Measurements from ENCODE around the gene RAB6C. TPM values are rescaled to one million over a fixed set of nuclear protein-coding genes. Genes with fewer than 3 reads are reported as not detected.
"Not testable (repeated sequence)": the region's sequence is repeated elsewhere in the genome, so short reads cannot be mapped to it uniquely, and the experiment has no call there.

RAB6C gene
- total RNA-seq (ENCODE audit: low replicate concordance), result not detected in 2 replicates

DNA sequence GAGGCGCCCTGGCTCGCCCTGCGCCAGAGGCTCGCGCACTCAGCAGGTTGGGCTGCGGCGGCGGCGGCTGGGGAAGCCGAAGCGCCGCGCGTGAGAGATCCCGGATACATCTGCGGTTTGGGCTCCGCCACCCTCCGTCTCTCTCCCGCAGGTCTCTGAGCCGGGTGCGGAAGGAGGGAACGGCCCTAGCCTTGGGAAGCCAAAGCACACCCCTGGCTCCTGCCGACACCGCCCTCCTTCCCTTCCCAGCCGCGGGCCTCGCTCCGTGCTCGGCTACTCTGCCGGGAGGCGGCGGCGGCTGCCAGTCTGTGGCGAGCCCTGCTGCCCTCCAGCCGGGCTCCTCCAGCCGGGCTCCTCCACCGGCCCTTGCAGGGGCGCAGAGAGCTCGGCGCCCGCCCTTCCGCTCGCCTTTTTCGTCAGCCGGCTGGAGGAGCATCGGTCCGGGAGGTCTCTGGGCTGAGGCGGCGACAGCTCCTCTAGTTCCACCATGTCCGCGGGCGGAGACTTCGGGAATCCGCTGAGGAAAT is at the start of gene RAB6C:
TSS of gene RAB6C (plus strand) at position 38 of the 527 bp plus-strand sequence. CDS start at position 488, 450 bp downstream.
- not testable (repeated sequence) for DNase-seq (ENCODE audit: low read depth)
- H3K4me3 ChIP-seq (ENCODE audit: low read depth, low read length), result peak within 1 kb of the TSS; percentile 53

DNA sequence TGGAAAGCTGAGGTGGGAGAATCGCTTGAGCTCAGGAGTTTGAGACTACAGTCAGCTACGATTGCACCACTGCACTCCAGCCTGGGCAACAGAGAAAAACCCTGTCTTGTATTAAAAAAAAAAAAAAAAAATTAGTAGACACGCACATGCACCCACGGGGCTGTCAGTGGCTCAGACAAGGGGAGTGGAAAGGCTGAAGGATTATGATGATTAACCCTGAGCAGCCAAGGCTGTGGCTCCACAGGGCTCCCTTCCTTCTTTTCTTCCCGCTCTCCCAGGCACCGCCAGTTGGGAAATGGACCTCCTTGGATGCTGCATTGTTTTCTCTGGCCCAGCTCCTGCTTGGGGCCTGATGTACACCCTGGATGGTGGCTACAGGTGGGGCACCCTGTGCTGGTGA is 49.0 kb upstream of the RAB6C start:
- no peak for TF ChIP-seq CTCF (IDR thresholded peaks at IDR 0.05; ENCODE audit: insufficient read depth, low read length)
- H3K4me3 ChIP-seq (ENCODE audit: low read depth, low read length), result no peak overlapping the region
- DNase-seq (ENCODE audit: low read depth), result peak; percentile 6

GRCh38 chr2:129933387-129933786 is 46.1 kb upstream of the RAB6C start:
- DNase-seq (ENCODE audit: low read depth); H3K4me3 ChIP-seq (ENCODE audit: low read depth, low read length): not testable (repeated sequence)

GRCh38 chr2:129934044-129934822 is 45.2 kb upstream of the RAB6C start:
- DNase-seq (ENCODE audit: low read depth), result no peak
- peak overlapping the region; percentile 17 for H3K4me3 ChIP-seq (ENCODE audit: low read depth, low read length)

DNA sequence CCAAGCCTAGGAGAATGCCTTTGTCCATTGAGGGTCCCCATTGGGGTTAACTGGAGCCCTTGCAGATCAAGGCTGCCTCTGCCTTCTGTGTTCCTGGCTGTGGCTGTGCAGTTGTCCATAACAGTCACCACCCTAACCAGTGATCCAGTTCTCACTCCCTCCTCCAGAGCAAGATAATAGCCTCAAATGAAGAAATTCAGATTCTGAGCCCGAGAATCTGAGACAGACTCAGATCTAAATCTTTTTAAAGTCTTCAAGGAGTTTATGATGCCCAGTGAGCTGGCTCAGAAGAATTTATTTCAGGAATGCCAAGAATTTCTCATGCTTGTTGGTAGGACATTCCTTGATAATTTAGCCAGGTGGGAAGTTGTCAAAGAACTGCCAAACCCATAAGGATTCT is 44.3 kb upstream of the RAB6C start:
- TF ChIP-seq CTCF (IDR thresholded peaks at IDR 0.05; ENCODE audit: insufficient read depth, low read length), result no peak
- no peak overlapping the region for H3K4me3 ChIP-seq (ENCODE audit: low read depth, low read length)
- DNase-seq (ENCODE audit: low read depth), result no peak

More at GRCh38 chr2:129934044-129934822, 45.2 kb upstream of the RAB6C start:
- no peak for TF ChIP-seq CTCF (IDR thresholded peaks at IDR 0.05; ENCODE audit: insufficient read depth, low read length)

GRCh38 chr2:129936334-129936934 is 43.0 kb upstream of the RAB6C start:
- TF ChIP-seq CTCF (IDR thresholded peaks at IDR 0.05; ENCODE audit: insufficient read depth, low read length), result no peak
- no peak for DNase-seq (ENCODE audit: low read depth)
- H3K4me3 ChIP-seq (ENCODE audit: low read depth, low read length), result no peak overlapping the region

GRCh38 chr2:129938850-129939471 is 40.5 kb upstream of the RAB6C start:
- not testable (repeated sequence) for DNase-seq (ENCODE audit: low read depth); H3K4me3 ChIP-seq (ENCODE audit: low read depth, low read length)

DNA sequence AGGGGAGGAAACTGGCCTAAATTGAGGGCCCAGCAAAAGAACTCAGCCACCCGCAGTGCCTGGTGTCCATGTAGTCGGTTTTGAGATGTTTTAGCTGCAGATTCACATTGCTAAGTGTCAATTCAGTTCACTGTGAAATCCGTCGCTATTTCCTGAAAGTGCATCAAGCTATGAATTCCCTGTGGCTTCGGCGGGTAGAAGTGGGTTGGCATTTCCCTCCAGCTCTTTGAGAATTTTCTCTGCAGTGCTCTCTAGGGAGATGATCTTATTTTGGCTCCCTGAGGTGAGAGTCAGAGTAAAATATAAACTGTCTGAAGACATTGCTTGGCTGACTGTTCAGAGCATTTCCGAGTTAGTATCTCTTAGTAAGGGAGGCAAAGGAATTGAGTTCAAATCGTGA is 36.0 kb upstream of the RAB6C start:
- DNase-seq (ENCODE audit: low read depth); H3K4me3 ChIP-seq (ENCODE audit: low read depth, low read length): not testable (repeated sequence)
